WTC11 (cell line): ENCODE results near the gene DNTT.

Experiments used
- CREM ChIP-seq: sonication (generic); formaldehyde crosslinking; IDR thresholded peaks from 2 replicates; pipeline ENCODE4 v1.8.1; 2022; ENCODE audit warnings: mild to moderate bottlenecking, missing genetic modification reagents, moderate library complexity
- CTCF ChIP-seq: fragments of 200-600 bp; IDR thresholded peaks from 2 replicates; pipeline ENCODE4 v1.8.0; 2022; ENCODE audit warnings: antibody characterized with exemption
- MYBL2 ChIP-seq: sonication (generic); formaldehyde crosslinking; IDR thresholded peaks from 2 replicates; pipeline ENCODE4 v1.8.1; 2023; ENCODE audit warnings: mild to moderate bottlenecking, moderate library complexity, missing genetic modification reagents
- NFYB ChIP-seq: sonication (generic); formaldehyde crosslinking; conservative IDR thresholded peaks from 2 replicates; pipeline ENCODE4 v1.8.0; 2022; ENCODE audit warnings: low read depth, missing genetic modification reagents
- ZNF121 ChIP-seq: sonication (generic); formaldehyde crosslinking; IDR thresholded peaks from 2 replicates; pipeline ENCODE4 v1.8.0; 2023; ENCODE audit warnings: missing genetic modification reagents
- TF ChIP-seq, protein P1 (sequence below): sonication (generic); formaldehyde crosslinking; IDR thresholded peaks from 2 replicates; pipeline ENCODE4 v1.8.0; 2022; ENCODE audit warnings: mild to moderate bottlenecking, missing genetic modification reagents

DNA sequence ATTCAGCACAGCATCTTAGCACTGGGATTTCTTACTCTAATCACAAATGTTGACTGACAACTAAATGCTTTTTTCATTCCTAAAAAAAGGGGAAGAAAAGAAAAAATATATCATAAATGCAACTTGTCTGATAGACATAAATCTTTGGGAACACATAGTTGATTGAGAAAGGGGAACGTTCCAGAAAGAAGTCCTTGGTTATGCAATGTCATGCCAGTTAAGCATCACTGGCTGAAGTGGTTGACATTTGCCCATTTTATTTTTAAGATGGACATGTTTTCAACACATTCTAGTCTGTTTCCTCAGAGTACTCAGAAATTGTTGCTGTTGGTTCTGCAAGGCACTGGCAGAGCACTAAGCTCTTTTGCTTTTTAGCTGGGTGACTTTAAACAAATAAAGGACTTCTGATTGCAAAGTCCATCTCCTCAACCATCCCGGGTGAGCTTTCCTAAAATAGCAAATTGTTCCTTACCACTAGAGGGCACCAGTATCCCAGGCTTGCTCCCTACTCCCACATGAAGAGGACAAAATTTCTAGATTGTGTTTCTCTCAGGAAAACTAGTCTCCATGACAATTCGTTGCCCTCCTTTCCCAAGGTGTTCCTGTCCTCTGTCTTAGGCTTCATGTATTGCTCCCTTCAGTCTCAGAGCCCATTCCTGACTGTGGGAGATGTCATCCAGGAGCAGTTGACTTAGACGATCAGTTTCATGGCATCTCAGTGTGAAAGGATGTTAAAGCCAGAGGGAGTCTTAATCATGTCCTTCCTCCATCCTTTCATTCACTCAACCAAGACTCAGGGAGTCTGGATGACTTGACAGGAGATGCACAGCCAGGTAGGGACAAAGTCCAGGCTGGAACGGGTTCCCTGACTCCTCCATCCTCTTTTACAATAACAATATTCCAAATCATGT lies 30.6 kb downstream of the DNTT start:
- TF ChIP-seq CTCF (peak; percentile 75), CREM (CRISPR knock-in tag) (no peak), ZNF121 (CRISPR knock-in tag) (no peak), MYBL2 (CRISPR knock-in tag) (no peak), NFYB (no peak)
- TF ChIP-seq, protein P1, sequence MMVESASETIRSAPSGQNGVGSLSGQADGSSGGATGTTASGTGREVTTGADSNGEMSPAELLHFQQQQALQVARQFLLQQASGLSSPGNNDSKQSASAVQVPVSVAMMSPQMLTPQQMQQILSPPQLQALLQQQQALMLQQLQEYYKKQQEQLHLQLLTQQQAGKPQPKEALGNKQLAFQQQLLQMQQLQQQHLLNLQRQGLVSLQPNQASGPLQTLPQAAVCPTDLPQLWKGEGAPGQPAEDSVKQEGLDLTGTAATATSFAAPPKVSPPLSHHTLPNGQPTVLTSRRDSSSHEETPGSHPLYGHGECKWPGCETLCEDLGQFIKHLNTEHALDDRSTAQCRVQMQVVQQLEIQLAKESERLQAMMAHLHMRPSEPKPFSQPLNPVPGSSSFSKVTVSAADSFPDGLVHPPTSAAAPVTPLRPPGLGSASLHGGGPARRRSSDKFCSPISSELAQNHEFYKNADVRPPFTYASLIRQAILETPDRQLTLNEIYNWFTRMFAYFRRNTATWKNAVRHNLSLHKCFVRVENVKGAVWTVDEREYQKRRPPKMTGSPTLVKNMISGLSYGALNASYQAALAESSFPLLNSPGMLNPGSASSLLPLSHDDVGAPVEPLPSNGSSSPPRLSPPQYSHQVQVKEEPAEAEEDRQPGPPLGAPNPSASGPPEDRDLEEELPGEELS (CRISPR knock-in tag), result no peak
